HG02798 (cell line): ENCODE measurements around the gene OR6C2.
"Not testable (repeated sequence)": the region's sequence is repeated elsewhere in the genome, so short reads cannot be mapped to it uniquely, and the experiment has no call there.

Experiments used
- ATAC-seq: cut with Tn5 transposase; IDR thresholded peaks from one replicate; pipeline ENCODE4 v1.9.1; 2021; ENCODE audit warnings: mild to moderate bottlenecking; ENCODE audit not compliant: unreplicated experiment, poor library complexity

OR6C2 gene

GRCh38 chr12:55470088-55470829 is 26.4 kb downstream of the OR6C2 start, which contains the start of gene OR6C70:
Gene OR6C70 (minus strand): TSS chr12:55470138. CDS start chr12:55470138, 0 bp downstream.
- no peak for ATAC-seq

DNA sequence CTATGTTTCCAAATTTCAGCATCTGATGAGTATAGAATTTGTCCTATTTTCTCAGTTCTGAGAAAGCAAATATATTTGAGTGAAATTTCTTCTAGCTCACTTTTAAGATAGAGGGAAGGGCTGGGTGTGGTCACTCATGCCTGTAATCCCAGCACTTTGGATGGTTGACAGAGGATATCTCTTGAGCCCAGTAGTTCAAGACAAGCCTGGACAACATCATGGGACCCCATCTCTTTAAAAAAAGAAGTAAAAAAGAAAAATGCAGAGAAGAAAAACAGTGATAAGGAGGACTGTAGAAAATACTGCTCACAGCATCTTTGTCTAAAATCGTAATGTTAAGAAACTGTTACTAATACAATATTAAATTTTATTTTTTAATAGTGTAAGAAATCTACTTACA is 28.4 kb downstream of the OR6C2 start:
- ATAC-seq, result no peak

GRCh38 chr12:55479136-55479535 is 35.3 kb downstream of the OR6C2 start:
- ATAC-seq, result not testable (repeated sequence)

DNA sequence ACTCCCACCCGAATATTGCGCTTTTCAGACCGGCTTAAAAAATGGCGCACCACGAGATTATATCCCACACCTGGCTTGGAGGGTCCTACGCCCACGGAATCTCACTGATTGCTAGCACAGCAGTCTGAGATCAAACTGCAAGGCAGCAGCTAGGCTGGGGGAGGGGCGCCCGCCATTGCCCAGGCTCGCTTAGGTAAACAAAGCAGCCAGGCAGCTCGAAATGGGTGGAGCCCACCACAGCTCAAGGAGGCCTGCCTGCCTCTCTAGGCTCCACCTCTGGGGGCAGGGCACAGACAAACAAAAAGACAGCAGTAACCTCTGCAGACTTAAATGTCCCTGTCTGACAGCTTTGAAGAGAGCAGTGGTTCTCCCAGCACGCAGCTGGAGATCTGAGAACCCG is 40.4 kb downstream of the OR6C2 start:
- ATAC-seq, result not testable (repeated sequence)

DNA sequence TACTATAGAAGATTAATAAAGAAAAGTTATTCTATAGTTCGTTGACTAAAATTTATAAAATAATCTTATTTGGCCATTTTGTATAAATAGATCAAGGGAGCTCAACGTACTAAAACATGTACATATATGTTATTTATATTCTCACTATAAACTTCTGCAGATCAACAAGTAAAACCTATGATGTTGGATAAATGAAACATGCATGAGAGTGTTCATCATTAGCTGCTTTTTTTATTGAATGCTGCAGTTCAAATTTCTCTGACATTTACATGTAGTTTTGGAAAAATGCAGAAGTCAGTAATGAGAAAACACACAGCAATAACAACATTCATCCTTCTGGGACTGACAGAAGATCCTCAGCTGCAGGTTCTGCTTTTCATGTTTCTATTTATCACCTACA is 48.2 kb downstream of the OR6C2 start, which contains the start of gene OR6C68:
Gene OR6C68 (plus strand): TSS at position 301 of the 400 bp plus-strand sequence. CDS start 0 bp downstream, at position 301.
- no peak for ATAC-seq

DNA sequence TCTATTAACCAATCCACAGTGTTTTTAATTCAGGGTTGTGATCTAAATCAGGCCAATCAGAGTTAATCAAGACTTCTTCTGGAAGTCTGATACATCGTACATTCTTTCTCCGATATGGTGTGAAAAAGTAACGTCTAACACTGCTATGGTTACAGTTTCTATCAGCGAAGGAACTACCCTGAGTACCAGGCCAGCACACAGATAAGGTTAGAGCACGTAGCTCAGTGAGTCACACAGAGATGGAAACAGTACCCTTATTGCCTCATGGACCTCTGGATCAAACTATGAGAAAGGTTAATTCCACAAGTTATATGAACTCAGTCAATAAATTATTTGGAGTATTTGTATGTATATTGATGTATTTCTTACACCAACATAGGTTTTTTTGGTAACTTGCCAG is 51.6 kb downstream of the OR6C2 start:
- no peak for ATAC-seq

- ATAC-seq, result no peak
Measured at GRCh38 chr12:55499231-55499630, 55.4 kb downstream of the OR6C2 start.

DNA sequence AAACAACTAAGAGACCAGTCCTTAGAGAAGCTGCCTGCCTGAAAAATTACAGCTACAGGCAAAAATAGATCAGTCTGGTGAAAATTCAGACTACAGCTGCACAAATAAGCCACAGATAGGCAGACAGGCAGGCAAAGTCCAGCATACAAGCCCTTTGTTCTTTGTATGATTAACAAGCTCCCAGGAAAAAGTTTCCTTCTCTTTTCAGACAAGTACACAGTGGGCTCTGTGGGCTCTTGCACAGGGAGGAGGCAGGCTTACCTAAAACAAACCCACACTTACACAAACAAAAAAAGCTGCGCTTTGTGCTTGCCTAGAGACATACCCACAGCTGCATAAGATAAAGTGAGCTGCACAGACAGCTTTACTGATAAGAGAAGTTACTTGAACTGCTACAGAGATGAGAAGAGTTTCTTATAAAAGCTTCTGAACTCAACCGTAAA is 56.0 kb downstream of the OR6C2 start:
- ATAC-seq, result no peak

GRCh38 chr12:55501601-55502000 is 57.7 kb downstream of the OR6C2 start:
- no peak for ATAC-seq
